Natural killer cell (primary cell): ENCODE data around the gene LIPH. TPM values are rescaled to one million over a fixed set of nuclear protein-coding genes. Genes with fewer than 3 reads are reported as not detected.
A peak's percentile ranks its signal among the peaks of the same experiment; 100 is the strongest.

ENCODE experiments used
- ATAC-seq, 3 donors: fragments of 150-1000 bp in 2 of 3; fragments of 200-7000 bp in 1 of 3; cut with Tn5 transposase; 1 replicate in 1 of 3; 2 replicates in 2 of 3; pipeline ENCODE4 v1.10.0; 2021; ENCODE audit warnings: mild to moderate bottlenecking in 2 of 3, moderate library complexity in 2 of 3
- DNase-seq, 2 donors: peaks; one replicate each; pipeline versions ENCODE4 v3.0.0 to v3.0.0-alpha.2; 2013 to 2021; ENCODE audit warnings: mixed read lengths in 1 of 2
- H3K27ac ChIP-seq: one replicate; pipeline ENCODE4 v1.5.1; 2013; ENCODE audit warnings: mild to moderate bottlenecking, low read length
- H3K27me3 ChIP-seq: one replicate; pipeline ENCODE4 v1.6.1; 2013; ENCODE audit warnings: low read length; ENCODE audit not compliant: control insufficient read depth, insufficient read depth
- H3K36me3 ChIP-seq: one replicate; pipeline ENCODE4 v1.6.1; 2013; ENCODE audit warnings: low read length; ENCODE audit not compliant: control insufficient read depth, insufficient read depth
- H3K4me1 ChIP-seq: one replicate; pipeline ENCODE4 v1.6.1; 2013; ENCODE audit warnings: low read length; ENCODE audit not compliant: control insufficient read depth, insufficient read depth
- H3K4me3 ChIP-seq: one replicate; pipeline ENCODE4 v1.5.1; 2013; ENCODE audit warnings: low read length
- H3K9me3 ChIP-seq: one replicate; pipeline ENCODE4 v1.6.1; 2013; ENCODE audit warnings: low read length; ENCODE audit not compliant: control insufficient read depth, insufficient read depth
- H3K27ac Mint-ChIP-seq, 2 donors: one replicate each; pipeline ENCODE4 v1.8.0; 2022; ENCODE audit warnings: mild to moderate bottlenecking in 2 of 2, mixed read lengths in 2 of 2, moderate library complexity in 1 of 2
- H3K27me3 Mint-ChIP-seq, 2 donors: one replicate each; pipeline ENCODE4 v1.8.0; 2022; ENCODE audit warnings: low read depth in 2 of 2, mixed read lengths in 2 of 2
- H3K36me3 Mint-ChIP-seq: one replicate; pipeline ENCODE4 v1.8.0; 2022; ENCODE audit warnings: mixed read lengths
- H3K4me1 Mint-ChIP-seq, 2 donors: one replicate each; pipeline ENCODE4 v1.8.0; 2022; ENCODE audit warnings: mixed read lengths in 2 of 2
- H3K4me3 Mint-ChIP-seq: one replicate; pipeline ENCODE4 v1.8.0; 2022; ENCODE audit warnings: mild to moderate bottlenecking, moderate library complexity, mixed read lengths
- H3K9me3 Mint-ChIP-seq, 2 donors: one replicate each; pipeline ENCODE4 v1.8.0; 2022; ENCODE audit warnings: mixed read lengths in 2 of 2
- WGBS: methylation state at CpG from one replicate; pipeline ENCODE4 v1.1.7; 2013; ENCODE audit warnings: missing lambda C conversion rate; ENCODE audit not compliant: insufficient coverage; 5-methylcytosine and 5-hydroxymethylcytosine counted together
- intact Hi-C: fragments of 100-400 bp; cut with micrococcal nuclease; formaldehyde crosslinking; loops from one replicate; pipeline ENCODE4 v1.14.2; 2022
- total RNA-seq, 4 donors: library from RNA; stranded (reverse); fragments of 120-200 nt in 1 of 4; gene quantifications; one replicate each; pipeline versions ENCODE4 v1.2.3 to v1.2.4, GENCODE V29; 2013 to 2022
- TF ChIP-seq, protein P1 (sequence below): fragments of 200-600 bp; IDR thresholded peaks from one replicate; pipeline ENCODE4 v1.8.0; 2022; ENCODE audit warnings: antibody characterized with exemption

Gene LIPH
- total RNA-seq, 3 donors from 2014 or later (not counting 1 experiment from before 2014, with no cell fraction given) = 0.09 to 0.16 TPM; not detected in 1

DNA sequence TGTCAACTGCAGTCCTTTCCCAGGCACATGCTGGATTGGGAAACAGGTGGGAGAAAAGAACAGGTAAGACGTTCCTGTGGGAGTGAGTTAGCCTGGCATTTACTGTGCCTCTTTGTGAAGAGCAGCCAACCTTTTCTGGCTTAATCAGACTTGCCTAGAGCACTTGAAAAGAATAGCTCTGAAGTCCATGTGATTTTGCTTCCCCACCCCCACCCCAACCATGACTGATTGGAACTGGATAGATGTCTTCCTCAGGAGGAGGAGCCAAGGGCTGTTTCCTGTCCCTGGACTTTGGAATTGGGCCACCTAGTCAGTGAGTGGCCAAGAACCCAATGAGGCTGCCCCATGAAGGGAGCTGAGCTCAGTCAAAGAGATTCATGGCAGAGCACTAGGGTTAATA, 48.9 kb downstream of the LIPH start:
- intact Hi-C loops = no loop called here
- TF ChIP-seq, protein P1, sequence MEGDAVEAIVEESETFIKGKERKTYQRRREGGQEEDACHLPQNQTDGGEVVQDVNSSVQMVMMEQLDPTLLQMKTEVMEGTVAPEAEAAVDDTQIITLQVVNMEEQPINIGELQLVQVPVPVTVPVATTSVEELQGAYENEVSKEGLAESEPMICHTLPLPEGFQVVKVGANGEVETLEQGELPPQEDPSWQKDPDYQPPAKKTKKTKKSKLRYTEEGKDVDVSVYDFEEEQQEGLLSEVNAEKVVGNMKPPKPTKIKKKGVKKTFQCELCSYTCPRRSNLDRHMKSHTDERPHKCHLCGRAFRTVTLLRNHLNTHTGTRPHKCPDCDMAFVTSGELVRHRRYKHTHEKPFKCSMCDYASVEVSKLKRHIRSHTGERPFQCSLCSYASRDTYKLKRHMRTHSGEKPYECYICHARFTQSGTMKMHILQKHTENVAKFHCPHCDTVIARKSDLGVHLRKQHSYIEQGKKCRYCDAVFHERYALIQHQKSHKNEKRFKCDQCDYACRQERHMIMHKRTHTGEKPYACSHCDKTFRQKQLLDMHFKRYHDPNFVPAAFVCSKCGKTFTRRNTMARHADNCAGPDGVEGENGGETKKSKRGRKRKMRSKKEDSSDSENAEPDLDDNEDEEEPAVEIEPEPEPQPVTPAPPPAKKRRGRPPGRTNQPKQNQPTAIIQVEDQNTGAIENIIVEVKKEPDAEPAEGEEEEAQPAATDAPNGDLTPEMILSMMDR = no peak
- no peaks in the 10 kb centered on the region for H3K36me3 Mint-ChIP-seq
- H3K4me1 ChIP-seq = peaks cover 4% of the 10 kb centered on the region
- DNase-seq (no peak), ATAC-seq (no peak)
- peaks cover 11 to 15% of the 10 kb centered on the region in 2 donors for H3K27me3 Mint-ChIP-seq
- H3K4me1 Mint-ChIP-seq = peaks cover 7% of the 10 kb centered on the region in 2 donors
- no peak overlapping the region for H3K27ac Mint-ChIP-seq
- no peaks in the 10 kb centered on the region for H3K27me3 ChIP-seq
- no peak overlapping the region for H3K4me3 Mint-ChIP-seq
- H3K9me3 Mint-ChIP-seq = no peaks in the 10 kb centered on the region
- WGBS = 75% methylated on average over 1 of the region's 1 CpG
- no peaks in the 10 kb centered on the region for H3K9me3 ChIP-seq
- no peaks in the 10 kb centered on the region for H3K36me3 ChIP-seq
- H3K4me3 ChIP-seq = no peak overlapping the region
- no peak overlapping the region for H3K27ac ChIP-seq

DNA sequence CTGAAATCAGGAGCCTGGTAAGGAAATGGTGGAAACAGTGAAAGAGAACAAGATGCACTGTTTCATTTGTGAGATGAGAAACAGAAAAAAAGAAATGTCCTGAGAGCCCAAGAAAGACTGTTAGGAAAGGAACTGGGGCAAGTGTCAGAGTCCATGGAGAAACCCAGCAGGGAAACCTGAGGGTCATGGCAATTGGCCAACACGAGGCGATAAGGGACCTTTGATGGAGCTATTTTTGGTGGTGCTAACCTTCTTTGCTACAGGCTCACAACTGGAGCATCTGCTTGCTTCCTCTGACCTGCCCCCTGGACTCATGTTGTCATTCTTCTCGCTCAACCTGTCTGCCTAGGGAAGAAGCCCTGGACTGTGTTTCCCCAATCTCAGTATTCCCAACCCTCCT, 49.4 kb downstream of the LIPH start:
- Histone ChIP-seq H3K4me3 (no peak overlapping the region), H3K4me1 (peaks cover 8% of the 10 kb centered on the region), H3K27ac (no peak overlapping the region), H3K27me3 (no peaks in the 10 kb centered on the region), H3K36me3 (no peaks in the 10 kb centered on the region), H3K9me3 (no peaks in the 10 kb centered on the region)
- intact Hi-C loops = no loop called here
- no peaks in the 10 kb centered on the region for H3K36me3 Mint-ChIP-seq
- WGBS = 82% methylated on average over 3 of the region's 3 CpGs
- no peaks in the 10 kb centered on the region for H3K9me3 Mint-ChIP-seq
- DNase-seq = no peak
- no peak overlapping the region for H3K4me3 Mint-ChIP-seq
- TF ChIP-seq, protein P1 = no peak
- peaks cover 7 to 13% of the 10 kb centered on the region in 2 donors for H3K4me1 Mint-ChIP-seq
- no peak overlapping the region for H3K27ac Mint-ChIP-seq
- ATAC-seq = no peak
- H3K27me3 Mint-ChIP-seq = peaks cover 10 to 13% of the 10 kb centered on the region in 2 donors

DNA sequence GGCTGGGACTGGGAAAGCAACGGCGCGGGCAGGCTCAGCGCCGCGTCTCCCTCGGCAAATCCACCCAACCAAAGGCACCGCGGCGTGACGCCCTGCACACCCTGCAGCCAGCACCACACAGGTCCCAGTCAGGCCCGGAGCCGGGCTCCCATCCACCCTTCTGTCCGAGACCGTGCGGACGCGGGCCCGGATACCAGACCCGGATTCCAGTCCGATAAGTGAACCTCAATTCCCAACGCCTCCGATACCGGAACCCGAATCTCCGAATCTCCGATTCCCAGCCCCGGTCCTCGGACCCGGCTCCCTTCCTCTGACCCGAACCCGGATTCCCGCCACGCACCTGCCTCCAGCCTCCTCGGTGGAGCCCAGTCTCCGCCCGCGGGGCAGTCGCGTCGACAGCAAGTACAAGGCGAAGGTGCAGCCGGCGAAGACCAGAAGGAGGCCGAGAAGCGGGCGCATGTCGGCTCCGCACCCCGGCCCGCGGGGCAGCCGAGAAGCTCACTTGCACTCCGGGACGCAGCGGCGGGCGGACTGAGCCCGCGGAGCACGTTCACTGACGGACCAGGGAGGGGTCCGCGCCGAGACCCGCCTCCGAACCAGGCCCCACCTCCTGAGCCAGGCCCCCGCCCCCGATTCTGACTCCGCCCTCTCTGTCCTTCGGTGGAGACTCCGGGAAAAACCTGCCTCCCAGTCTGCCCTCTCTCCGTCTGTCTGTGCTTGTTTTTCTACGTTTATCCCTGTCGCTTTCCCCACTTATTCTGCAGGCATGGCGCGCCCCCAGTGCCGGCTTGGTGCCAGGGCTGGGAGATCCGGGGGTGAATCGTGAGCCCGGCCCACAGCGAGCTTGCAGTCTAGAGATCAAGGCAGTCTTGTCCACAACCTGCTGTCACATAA, 53.6 kb downstream of the LIPH start, which contains the start of gene TMEM41A:
TSS of gene TMEM41A (minus strand) at position 533 of the 894 bp plus-strand sequence. CDS start at position 459, 74 bp downstream.
- H3K9me3 Mint-ChIP-seq = no peaks in the 10 kb centered on the region
- Histone ChIP-seq H3K27me3 (no peaks in the 10 kb centered on the region), H3K27ac (peak within 1 kb of the TSS; percentile 71), H3K4me3 (peak within 1 kb of the TSS; percentile 96), H3K36me3 (peaks cover 21% of the 10 kb centered on the region), H3K4me1 (peaks cover 15% of the 10 kb centered on the region), H3K9me3 (no peaks in the 10 kb centered on the region)
- H3K36me3 Mint-ChIP-seq = peaks cover 7% of the 10 kb centered on the region
- H3K27ac Mint-ChIP-seq = peak within 1 kb of the TSS; percentile 82 to 91
- peak; percentile 98 to 99 (median 98) for ATAC-seq
- intact Hi-C loops = loop anchor here (1.0 kb wide), 1 partner anchor 88 kb away; the partner anchor contains the start of gene SENP2
- H3K4me3 Mint-ChIP-seq = peak within 1 kb of the TSS; percentile 97
- H3K4me1 Mint-ChIP-seq = peaks cover 17 to 21% of the 10 kb centered on the region in 2 donors
- TF ChIP-seq, protein P1 = no peak
- 2% methylated on average over 82 of the region's 82 CpGs for WGBS
- no peaks in the 10 kb centered on the region for H3K27me3 Mint-ChIP-seq
- peak; percentile 86 to 90 for DNase-seq
